Fibroblast of lung (primary cell): ENCODE data around the gene DPP6.

Experiments
- CTCF ChIP-seq, 2 donors: IDR thresholded peaks in 1 of 2; conservative IDR thresholded peaks in 1 of 2; 1 replicate in 1 of 2; 2 replicates in 1 of 2; pipeline ENCODE4 v1.5.1; 2011 to 2012; ENCODE audit warnings: low read length in 2 of 2, control low read depth in 1 of 2, inconsistent platforms in 1 of 2, low read depth in 1 of 2, mild to moderate bottlenecking in 1 of 2
- EZH2 ChIP-seq: IDR thresholded peaks from 2 replicates; pipeline ENCODE4 v1.5.1; 2012; ENCODE audit warnings: low read length, control low read depth, mild to moderate bottlenecking; ENCODE audit errors: missing control alignments

GRCh38 chr7:154929006-154929726 lies 877.0 kb downstream of the DPP6 start:
- TF ChIP-seq CTCF (conservative IDR thresholded peaks at IDR 0.05 in 1 of 2, IDR thresholded peaks at IDR 0.05 in 1 of 2; ENCODE audit: low read depth in 1 of 2, low read length in 2 of 2) (no peak), EZH2 (no peak)
